HG02973 (cell line): ENCODE results near the gene DDX10.
A peak's percentile ranks its signal among the peaks of the same experiment; 100 is the strongest.
"Not testable (repeated sequence)": the region's sequence is repeated elsewhere in the genome, so short reads cannot be mapped to it uniquely, and the experiment has no call there.

Experiments
- ATAC-seq: cut with Tn5 transposase; IDR thresholded peaks from one replicate; pipeline ENCODE4 v1.9.1; 2021; ENCODE audit warnings: moderate library complexity; ENCODE audit not compliant: unreplicated experiment

Gene DDX10

GRCh38 chr11:108664730-108665525 is at the start of gene DDX10:
Gene DDX10 (plus strand): TSS chr11:108665069. CDS start chr11:108665154, 85 bp downstream.
- peak; percentile 80 for ATAC-seq

GRCh38 chr11:108616549-108616948 is 48.3 kb upstream of the DDX10 start:
- no peak for ATAC-seq

GRCh38 chr11:108617055-108617454 is 47.8 kb upstream of the DDX10 start:
- no peak for ATAC-seq

GRCh38 chr11:108618529-108618928 is 46.3 kb upstream of the DDX10 start:
- ATAC-seq = no peak

- ATAC-seq = peak; percentile 89
These were observed 43.7 kb upstream of the DDX10 start for GRCh38 chr11:108620958-108621772.

- ATAC-seq = no peak
These were observed 42.5 kb upstream of the DDX10 start for GRCh38 chr11:108622341-108622740.

- no peak for ATAC-seq
These were observed 40.5 kb upstream of the DDX10 start for GRCh38 chr11:108624196-108624925.

- ATAC-seq = no peak
These were observed 36.5 kb upstream of the DDX10 start for GRCh38 chr11:108628326-108628725.

- no peak for ATAC-seq
These were observed 36.1 kb upstream of the DDX10 start for GRCh38 chr11:108628812-108629211.

- ATAC-seq = no peak
These were observed 35.6 kb upstream of the DDX10 start for GRCh38 chr11:108629274-108629673.

GRCh38 chr11:108632041-108632704 is 32.7 kb upstream of the DDX10 start:
- no peak for ATAC-seq

GRCh38 chr11:108635106-108635505 is 29.8 kb upstream of the DDX10 start:
- no peak for ATAC-seq

GRCh38 chr11:108636222-108636621 is 28.6 kb upstream of the DDX10 start:
- no peak for ATAC-seq

GRCh38 chr11:108639146-108639545 is 25.7 kb upstream of the DDX10 start:
- no peak for ATAC-seq

- not testable (repeated sequence) for ATAC-seq
These were observed 23.1 kb upstream of the DDX10 start for GRCh38 chr11:108641752-108642151.

GRCh38 chr11:108643974-108644373 is 20.9 kb upstream of the DDX10 start:
- ATAC-seq = no peak

GRCh38 chr11:108645970-108646369 is 18.9 kb upstream of the DDX10 start:
- ATAC-seq = no peak

GRCh38 chr11:108647387-108647700 is 17.5 kb upstream of the DDX10 start:
- no peak for ATAC-seq

GRCh38 chr11:108647701-108648527 is 17.0 kb upstream of the DDX10 start:
- peak; percentile 96 for ATAC-seq

- ATAC-seq = no peak
These were observed 16.4 kb upstream of the DDX10 start for GRCh38 chr11:108648528-108648885.
